OCI-M1 (cell line): ENCODE results near the gene GABRD.
"Not testable (repeated sequence)": the region's sequence is repeated elsewhere in the genome, so short reads cannot be mapped to it uniquely, and the experiment has no call there.

ENCODE experiments used
- DNase-seq: peaks from one replicate; lab custom pipeline; 2025; lab: John Stamatoyannopoulos, UW

GABRD gene

DNA sequence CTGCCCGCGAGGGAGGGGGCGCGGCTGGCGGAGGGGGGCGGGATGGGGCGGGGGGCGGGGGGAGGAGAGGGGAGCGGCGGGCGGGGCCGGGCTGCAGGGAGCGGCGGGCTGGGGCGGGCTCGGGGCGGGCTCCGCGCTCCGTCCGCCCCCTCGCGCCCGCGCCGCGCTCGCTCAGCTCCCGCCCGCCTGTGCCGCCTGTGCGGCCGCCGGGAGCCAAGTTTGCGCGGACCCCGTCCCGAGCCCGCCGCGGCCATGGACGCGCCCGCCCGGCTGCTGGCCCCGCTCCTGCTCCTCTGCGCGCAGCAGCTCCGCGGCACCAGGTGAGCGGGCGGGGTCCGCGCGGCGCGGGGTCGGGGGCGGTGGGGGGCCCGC is at the start of gene GABRD:
GABRD (plus strand) TSS at position 174 of the 372 bp plus-strand sequence; CDS start at position 253, 79 bp downstream.
- no peak for DNase-seq

GRCh38 chr1:1969505-1969900 is 49.6 kb upstream of the GABRD start:
- no peak for DNase-seq

GRCh38 chr1:1969953-1970716 is 49.0 kb upstream of the GABRD start:
- DNase-seq = no peak

DNA sequence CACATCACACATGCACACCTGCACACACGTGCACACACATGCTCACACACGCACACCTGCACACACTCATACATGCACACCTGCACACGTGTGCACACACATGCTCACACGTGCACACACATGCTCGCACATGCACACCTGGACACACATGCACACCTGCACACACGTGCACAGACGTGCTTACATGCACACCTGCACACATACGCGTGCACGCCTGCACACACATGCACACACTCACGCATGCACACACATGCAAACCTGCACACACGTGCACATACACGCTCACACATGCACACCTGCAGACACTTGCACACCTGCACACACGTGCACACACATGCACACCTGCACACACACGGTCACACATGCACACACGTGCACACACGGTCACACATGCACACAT is 48.1 kb upstream of the GABRD start:
- DNase-seq = no peak

GRCh38 chr1:1971688-1972087 is 47.5 kb upstream of the GABRD start:
- no peak for DNase-seq

DNA sequence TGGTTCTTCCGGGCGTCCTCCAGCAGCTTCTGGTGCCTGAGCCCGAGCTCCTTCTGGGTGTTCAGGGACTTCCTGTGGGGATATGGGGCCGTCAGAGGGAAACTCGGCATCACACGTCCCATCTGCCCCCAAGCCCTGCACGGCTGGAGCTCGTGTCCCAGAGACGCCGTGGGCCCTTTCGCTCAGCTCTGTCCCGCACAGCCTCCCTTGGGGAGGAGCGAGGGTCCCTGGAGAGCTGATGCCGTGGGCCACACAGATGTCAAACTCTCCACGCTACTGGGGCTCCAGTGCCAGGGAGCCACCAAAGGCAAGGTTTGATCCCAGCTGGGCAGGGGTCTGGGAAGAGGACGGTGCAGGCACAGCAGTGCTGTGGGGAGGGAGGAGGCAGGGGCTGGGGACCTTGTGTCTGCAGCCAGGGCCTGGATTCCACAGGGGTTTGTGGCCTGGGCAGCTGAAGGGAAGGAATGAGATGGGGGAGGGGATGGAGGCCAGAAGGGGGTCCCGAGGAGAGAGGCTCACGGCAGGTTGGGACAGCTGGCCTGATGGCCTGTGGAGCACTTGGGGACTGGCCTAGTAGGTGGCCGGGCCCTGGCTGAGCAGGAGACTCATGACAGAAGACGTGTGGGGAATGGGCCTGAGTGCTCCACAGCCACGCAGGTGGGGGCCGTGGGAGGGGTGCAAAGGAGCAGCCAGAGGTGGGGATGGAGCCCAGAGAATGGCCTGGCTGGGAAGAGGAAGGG is 46.0 kb upstream of the GABRD start:
- DNase-seq = no peak

GRCh38 chr1:1973716-1974642 is 45.2 kb upstream of the GABRD start:
- no peak for DNase-seq

- DNase-seq = no peak
Observed at GRCh38 chr1:1974834-1975233, 44.3 kb upstream of the GABRD start.

GRCh38 chr1:1975535-1975934 is 43.6 kb upstream of the GABRD start:
- DNase-seq = no peak

GRCh38 chr1:1976031-1976430 is 43.1 kb upstream of the GABRD start:
- DNase-seq = no peak

DNA sequence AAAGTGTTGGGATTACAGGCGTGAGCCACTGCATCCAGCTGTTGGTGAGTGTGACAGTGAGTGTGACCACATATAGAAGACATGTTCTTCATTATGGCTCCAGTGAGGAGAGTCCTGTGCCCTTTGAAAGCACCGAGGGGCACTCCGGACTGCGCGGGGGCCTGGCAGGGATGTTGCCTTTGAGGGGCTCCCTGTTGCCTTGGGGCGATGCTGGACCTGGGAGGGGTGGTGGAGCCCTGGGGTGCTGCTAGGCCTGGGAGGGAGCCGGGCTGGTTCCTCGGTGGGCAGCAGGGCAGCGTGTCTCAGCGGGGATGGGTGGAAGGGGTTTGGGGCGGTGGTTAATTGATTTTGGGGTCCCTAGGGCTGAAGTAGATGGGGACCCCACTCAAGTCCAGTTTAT is 41.0 kb upstream of the GABRD start:
- no peak for DNase-seq

DNA sequence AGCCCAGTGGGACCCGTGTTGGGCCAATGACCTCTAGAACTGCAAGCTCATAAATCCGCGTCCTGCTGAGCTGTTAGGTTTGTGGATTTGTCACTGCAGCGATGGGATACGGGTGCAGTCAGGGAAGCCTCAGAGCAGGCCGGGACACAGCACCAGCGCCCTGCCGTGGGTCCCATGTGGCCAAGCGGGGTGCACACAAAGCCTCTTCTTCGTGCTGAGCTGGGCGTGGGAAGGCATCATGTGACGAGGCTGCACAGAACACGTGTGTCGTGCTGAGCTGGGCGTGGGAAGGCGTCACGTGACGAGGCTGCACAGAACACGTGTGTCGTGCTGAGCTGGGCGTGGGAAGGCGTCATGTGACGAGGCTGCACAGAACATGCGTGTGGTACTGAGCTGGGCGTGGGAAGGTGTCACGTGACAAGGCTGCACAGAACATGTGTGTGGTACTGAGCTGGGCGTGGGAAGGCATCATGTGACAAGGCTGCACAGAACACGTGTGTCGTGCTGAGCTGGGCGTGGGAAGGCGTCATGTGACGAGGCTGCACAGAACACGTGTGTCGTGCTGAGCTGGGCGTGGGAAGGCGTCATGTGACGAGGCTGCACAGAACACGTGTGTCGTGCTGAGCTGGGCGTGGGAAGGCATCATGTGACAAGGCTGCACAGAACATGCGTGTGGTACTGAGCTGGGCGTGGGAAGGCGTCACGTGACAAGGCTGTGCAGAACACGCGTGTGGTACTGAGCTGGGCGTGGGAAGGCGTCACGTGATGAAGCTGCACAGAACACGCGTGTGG is 40.3 kb upstream of the GABRD start:
- not testable (repeated sequence) for DNase-seq

DNA sequence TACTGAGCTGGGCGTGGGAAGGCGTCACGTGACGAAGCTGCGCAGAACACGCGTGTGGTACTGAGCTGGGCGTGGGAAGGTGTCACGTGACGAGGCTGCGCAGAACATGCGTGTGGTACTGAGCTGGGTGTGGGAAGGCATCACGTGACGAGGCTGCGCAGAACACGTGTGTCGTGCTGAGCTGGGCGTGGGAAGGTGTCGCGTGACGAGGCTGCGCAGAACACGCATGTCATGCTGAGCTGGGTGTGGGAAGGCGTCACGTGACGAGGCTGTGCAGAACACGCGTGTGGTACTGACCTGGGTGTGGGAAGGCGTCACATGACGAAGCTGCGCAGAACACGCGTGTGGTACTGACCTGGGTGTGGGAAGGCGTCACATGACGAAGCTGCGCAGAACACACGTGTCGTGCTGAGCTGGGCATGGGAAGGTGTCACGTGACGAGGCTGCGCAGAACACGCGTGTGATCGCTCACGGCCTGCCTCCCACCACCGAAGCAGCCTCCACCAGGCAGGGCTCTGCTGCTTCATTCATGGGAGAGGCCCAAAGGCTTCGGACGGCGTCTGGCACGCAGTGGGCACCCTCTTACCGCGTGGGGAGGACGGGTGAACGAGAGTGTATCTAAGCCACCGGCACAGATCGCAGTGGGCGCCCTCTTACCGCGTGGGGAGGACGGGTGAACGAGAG is 39.5 kb upstream of the GABRD start:
- no peak for DNase-seq

DNA sequence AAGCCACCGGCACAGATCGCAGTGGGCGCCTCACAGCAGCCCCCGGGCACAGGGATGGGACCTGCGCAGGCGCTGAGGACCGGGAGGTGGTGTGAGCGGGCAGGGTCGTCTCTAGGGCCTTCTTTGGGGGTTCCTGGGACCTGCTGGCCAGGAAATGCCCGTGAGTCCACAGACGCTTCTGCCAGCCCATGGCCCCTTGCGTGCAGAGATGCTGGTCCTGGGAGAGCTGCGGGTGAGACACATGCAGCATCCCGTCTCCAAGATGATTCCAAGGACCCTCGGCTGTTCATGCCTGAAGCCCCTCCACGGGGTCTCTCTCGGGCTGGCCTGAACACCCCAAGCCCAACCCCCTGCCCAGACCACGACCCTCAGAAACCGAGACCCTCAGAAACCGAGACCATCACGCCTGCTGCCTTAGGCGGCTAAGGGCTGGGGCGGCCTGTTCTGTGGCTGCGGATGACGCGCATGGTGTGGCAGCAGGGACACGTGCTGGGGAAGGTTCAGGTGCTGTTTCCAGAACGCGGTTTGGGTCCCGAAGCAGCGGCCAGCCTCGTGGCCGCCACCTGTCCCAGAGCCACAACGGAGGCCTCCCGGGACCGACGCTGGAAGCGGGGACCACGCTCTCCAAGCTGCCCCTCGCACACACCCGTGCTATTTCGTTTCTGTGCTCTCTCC is 38.5 kb upstream of the GABRD start:
- DNase-seq = no peak

GRCh38 chr1:1981142-1981500 is 38.0 kb upstream of the GABRD start:
- DNase-seq = no peak

DNA sequence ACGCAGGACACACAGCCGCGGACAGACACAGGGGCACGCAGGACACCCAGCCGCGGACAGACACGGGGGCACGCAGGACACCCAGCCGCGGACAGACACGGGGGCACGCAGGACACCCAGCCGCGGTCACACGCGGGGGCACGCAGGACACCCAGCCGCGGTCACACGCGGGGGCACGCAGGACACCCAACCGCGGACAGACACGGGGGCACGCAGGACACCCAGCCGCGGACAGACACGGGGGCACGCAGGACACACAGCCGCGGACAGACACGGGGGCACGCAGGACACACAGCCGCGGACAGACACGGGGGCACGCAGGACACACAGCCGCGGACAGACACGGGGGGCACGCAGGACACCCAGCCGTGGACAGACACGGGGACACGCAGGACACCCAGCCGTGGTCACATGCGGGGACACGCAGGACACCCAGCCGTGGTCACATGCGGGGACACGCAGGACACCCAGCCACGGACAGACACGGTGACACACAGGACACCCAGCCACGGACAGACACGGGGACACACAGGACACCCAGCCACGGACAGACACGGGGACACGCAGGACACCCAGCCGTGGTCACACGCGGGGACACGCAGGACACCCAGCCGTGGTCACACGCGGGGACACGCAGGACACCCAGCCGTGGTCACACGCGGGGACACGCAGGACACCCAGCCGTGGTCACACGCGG is 37.4 kb upstream of the GABRD start:
- not testable (repeated sequence) for DNase-seq

GRCh38 chr1:1982379-1983232 is 36.5 kb upstream of the GABRD start:
- DNase-seq = no peak

DNA sequence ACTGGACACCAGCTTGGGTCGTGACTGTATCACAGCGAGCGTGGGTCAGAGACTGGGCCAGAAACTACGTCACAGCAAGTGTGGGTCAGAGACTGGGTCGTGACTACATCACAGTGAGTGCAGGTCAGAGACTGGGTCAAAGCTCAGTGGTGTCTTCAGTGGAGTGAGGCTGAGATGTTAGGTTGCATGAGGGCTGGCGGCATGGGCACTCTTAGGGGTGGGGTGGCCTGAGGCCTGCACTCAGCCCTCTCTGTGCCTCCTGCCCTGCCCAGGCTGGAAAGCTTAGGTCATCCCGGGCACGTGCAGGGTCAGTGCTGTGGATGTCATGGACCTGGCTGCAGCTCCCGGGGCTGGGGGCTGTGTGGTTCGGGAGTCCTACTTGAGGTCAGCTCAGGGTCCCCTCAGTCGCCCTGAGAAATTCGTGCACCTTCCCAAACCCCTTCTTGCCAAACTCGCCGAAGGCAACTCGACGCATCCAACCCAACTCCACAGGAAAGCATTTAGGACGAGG is 34.5 kb upstream of the GABRD start:
- DNase-seq = no peak
